GM21367 (cell line): ENCODE measurements around the gene ZNF417.
"Not testable (repeated sequence)": the region's sequence is repeated elsewhere in the genome, so short reads cannot be mapped to it uniquely, and the experiment has no call there.

Experiments used
- ATAC-seq: cut with Tn5 transposase; IDR thresholded peaks from one replicate; pipeline ENCODE4 v1.9.1; 2021; ENCODE audit not compliant: unreplicated experiment

Gene ZNF417

GRCh38 chr19:57888107-57888559, 28.3 kb downstream of the ZNF417 start:
- no peak for ATAC-seq

GRCh38 chr19:57887195-57887941, 29.0 kb downstream of the ZNF417 start:
- ATAC-seq: no peak

- ATAC-seq: no peak
These were observed 30.3 kb downstream of the ZNF417 start for GRCh38 chr19:57886046-57886445.

GRCh38 chr19:57873883-57874799, 42.3 kb downstream of the ZNF417 start:
- not testable (repeated sequence) for ATAC-seq

GRCh38 chr19:57872450-57872849, 43.9 kb downstream of the ZNF417 start:
- ATAC-seq: no peak

- no peak for ATAC-seq
These were observed 46.2 kb downstream of the ZNF417 start for GRCh38 chr19:57870225-57870624.

- ATAC-seq: not testable (repeated sequence)
These were observed 46.7 kb downstream of the ZNF417 start for GRCh38 chr19:57869655-57870054.

GRCh38 chr19:57867868-57868492, 48.4 kb downstream of the ZNF417 start:
- no peak for ATAC-seq
